Ramos (cell line): Measurements from ENCODE around the gene NAALADL1.
"Not testable (repeated sequence)": the region's sequence is repeated elsewhere in the genome, so short reads cannot be mapped to it uniquely, and the experiment has no call there.

Experiments
- in situ Hi-C: fragments of 300-500 bp; cut with MboI; formaldehyde crosslinking; loops from one replicate; pipeline ENCODE4 v1.14.3; 2022; ENCODE audit warnings: low sequenced_read_pairs; ENCODE audit not compliant: unreplicated experiment

Gene NAALADL1

GRCh38 chr11:65016705-65017104 lies 41.6 kb downstream of the NAALADL1 start:
- in situ Hi-C loops: no loop called here

GRCh38 chr11:65014726-65015227 lies 43.6 kb downstream of the NAALADL1 start:
- in situ Hi-C loops: no loop called here

- in situ Hi-C loops: no loop called here
Observed at GRCh38 chr11:65013888-65014725, 44.2 kb downstream of the NAALADL1 start, which contains the start of gene ARL2. Gene ARL2, plus strand, starts transcription at chr11:65014160. Its CDS starts 48 bp downstream, at chr11:65014208.

GRCh38 chr11:65013130-65013887 lies 45.0 kb downstream of the NAALADL1 start:
- in situ Hi-C loops: no loop called here

GRCh38 chr11:65008873-65009272 lies 49.5 kb downstream of the NAALADL1 start:
- in situ Hi-C loops: no loop called here

GRCh38 chr11:65008016-65008415 lies 50.3 kb downstream of the NAALADL1 start:
- in situ Hi-C loops: no loop called here

- in situ Hi-C loops: not testable (repeated sequence)
Observed at GRCh38 chr11:65003968-65004367, 54.4 kb downstream of the NAALADL1 start.

- in situ Hi-C loops: no loop called here
Observed at GRCh38 chr11:65003282-65003681, 55.1 kb downstream of the NAALADL1 start.

GRCh38 chr11:65002706-65003105 lies 55.6 kb downstream of the NAALADL1 start:
- in situ Hi-C loops: no loop called here

GRCh38 chr11:64999478-64999877 lies 58.9 kb downstream of the NAALADL1 start:
- in situ Hi-C loops: no loop called here

GRCh38 chr11:64998690-64999431 lies 59.5 kb downstream of the NAALADL1 start:
- in situ Hi-C loops: no loop called here

- in situ Hi-C loops: no loop called here
Observed at GRCh38 chr11:64998141-64998540, 60.2 kb downstream of the NAALADL1 start.

- in situ Hi-C loops: no loop called here
Observed at GRCh38 chr11:64996710-64997380, 61.5 kb downstream of the NAALADL1 start, which contains the start of gene BATF2. Gene BATF2, minus strand, starts transcription at chr11:64996971. Its CDS starts 57 bp downstream, at chr11:64996914.

GRCh38 chr11:64996327-64996709 lies 62.0 kb downstream of the NAALADL1 start:
- in situ Hi-C loops: no loop called here
